HCT116 (cell line): ENCODE data around the gene HERPUD2. TPM values are rescaled to one million over a fixed set of nuclear protein-coding genes. Genes with fewer than 3 reads are reported as not detected.

Source experiments
- ATAC-seq: fragments of 200-7000 bp; cut with Tn5 transposase; 2 replicates; pipeline ENCODE4 v1.9.1; 2020; ENCODE audit warnings: mild to moderate bottlenecking, moderate library complexity
- BruUV-seq: library from RNA; stranded (reverse); fragments of 400-500 nt; replicated peaks from 2 replicates; lab custom pipeline; 2021; lab: Mats Ljungman, UMichigan
- CTCF ChIA-PET: fragments of 300-600 bp; sonication (Branson Sonifier 250); formaldehyde crosslinking; loops from one replicate; lab custom pipeline; 2021; ENCODE audit warnings: antibody characterized with exemption; lab: Charles Lee
- POLR2A ChIA-PET: fragments of 300-600, 350-600 bp; sonication (Branson Sonifier 250); formaldehyde crosslinking; loops from one replicate; lab custom pipeline; 2021; ENCODE audit warnings: antibody characterized with exemption; lab: Charles Lee
- RAD21 ChIA-PET, 2 experiments: fragments of 300-600 bp; sonication (Branson Sonifier 250); formaldehyde crosslinking; loops; one replicate each; lab custom pipeline; 2023; ENCODE audit warnings: low total read pairs in 2 of 2; ENCODE audit not compliant: uncharacterized antibody in 2 of 2, unreplicated experiment in 2 of 2, low non-redundant PET in 1 of 2; lab: Charles Lee
- DNase-seq: peaks from one replicate; pipeline ENCODE4 v3.0.0-alpha.2; 2010; ENCODE audit warnings: low read depth, low spot score
- H2AFZ ChIP-seq: fragments of 200-600 bp; shearing (Covaris generic), sonication (generic); 2 replicates; pipeline ENCODE4 v1.6.1; 2017; ENCODE audit warnings: low read depth, mixed run types, mixed read lengths, antibody characterized with exemption, low read length; ENCODE audit not compliant: poor library complexity, severe bottlenecking
- H3K27ac ChIP-seq: 2 replicates; pipeline ENCODE4 v1.5.1; 2012; ENCODE audit warnings: low read depth, low read length
- H3K27me3 ChIP-seq: fragments of 200-600 bp; sonication (generic); 2 replicates; pipeline ENCODE4 v1.6.1; 2016; ENCODE audit warnings: mixed run types, low read length, mixed read lengths; ENCODE audit not compliant: insufficient read depth
- H3K36me3 ChIP-seq, 2 experiments: fragments of 200-500 bp in 1 of 2; fragments of 200-600 bp in 1 of 2; sonication (Bioruptor generic) in 1 of 2; sonication (generic) in 1 of 2; 2 replicates each; pipeline versions ENCODE4 v1.5.1 to v1.6.1; 2014 to 2016; ENCODE audit warnings: low read length in 2 of 2, inconsistent platforms in 1 of 2, mixed read lengths in 1 of 2, mixed run types in 1 of 2; ENCODE audit not compliant: insufficient read depth in 2 of 2, control insufficient read depth in 1 of 2
- H3K4me1 ChIP-seq, 2 experiments: fragments of 200-600 bp in 1 of 2; sonication (generic) in 1 of 2; 2 replicates each; pipeline versions ENCODE4 v1.5.1 to v1.6.1; 2012 to 2017; ENCODE audit warnings: low read length in 2 of 2, inconsistent platforms in 1 of 2, mild to moderate bottlenecking in 1 of 2, mixed read lengths in 1 of 2, mixed run types in 1 of 2, moderate library complexity in 1 of 2; ENCODE audit not compliant: insufficient read depth in 2 of 2, control insufficient read depth in 1 of 2
- H3K4me2 ChIP-seq: fragments of 200-600 bp; sonication (generic); 2 replicates; pipeline ENCODE4 v1.6.1; 2017; ENCODE audit warnings: mixed run types, low read length, mixed read lengths
- H3K4me3 ChIP-seq, 2 experiments: fragments of 200-600 bp in 1 of 2; sonication (generic) in 1 of 2; replicated peaks in 1 of 2; 2 replicates each; pipeline ENCODE4 v1.5.1; 2011 to 2016; ENCODE audit warnings: low read length in 2 of 2, control low read depth in 1 of 2, low read depth in 1 of 2, mild to moderate bottlenecking in 1 of 2, mixed read lengths in 1 of 2, mixed run types in 1 of 2
- H3K79me2 ChIP-seq: fragments of 200-600 bp; sonication (generic); 2 replicates; pipeline ENCODE4 v1.6.1; 2017; ENCODE audit warnings: mild to moderate bottlenecking, mixed run types, low read length, moderate library complexity, mixed read lengths; ENCODE audit not compliant: insufficient read depth
- H3K9ac ChIP-seq: fragments of 200-600 bp; sonication (generic); 2 replicates; pipeline ENCODE4 v1.6.1; 2016; ENCODE audit warnings: low read length, mixed read lengths
- H3K9me2 ChIP-seq: fragments of 200-600 bp; sonication (generic), shearing (Covaris generic); 2 replicates; pipeline ENCODE4 v1.6.1; 2017; ENCODE audit warnings: mixed run types, mild to moderate bottlenecking, moderate library complexity; ENCODE audit not compliant: insufficient read depth
- H3K9me3 ChIP-seq, 2 experiments: fragments of 200-500 bp in 1 of 2; fragments of 200-600 bp in 1 of 2; sonication (Bioruptor generic) in 1 of 2; sonication (generic) in 1 of 2; 2 replicates each; pipeline ENCODE4 v1.6.1; 2014 to 2017; ENCODE audit warnings: low read length in 2 of 2, mixed read lengths in 2 of 2, inconsistent platforms in 1 of 2, low read depth in 1 of 2, mild to moderate bottlenecking in 1 of 2, mixed run types in 1 of 2, moderate library complexity in 1 of 2; ENCODE audit not compliant: control insufficient read depth in 1 of 2, insufficient read depth in 1 of 2
- H4K20me1 ChIP-seq: fragments of 200-600 bp; sonication (generic), shearing (Covaris generic); 2 replicates; pipeline ENCODE4 v1.6.1; 2017; ENCODE audit warnings: mixed run types, mild to moderate bottlenecking, moderate library complexity; ENCODE audit not compliant: insufficient read depth
- CBX3 ChIP-seq: IDR thresholded peaks from 2 replicates; pipeline ENCODE4 v1.6.1; 2012; ENCODE audit warnings: low read depth
- EZH2 ChIP-seq: fragments of 200-600 bp; sonication (generic); IDR thresholded peaks from 2 replicates; pipeline ENCODE4 v1.6.1; 2017; ENCODE audit warnings: antibody characterized with exemption, mixed run types
- JUND ChIP-seq: IDR thresholded peaks from 2 replicates; pipeline ENCODE4 v1.6.1; 2012
- MAX ChIP-seq: IDR thresholded peaks from 2 replicates; pipeline ENCODE4 v1.6.1; 2012
- POLR2AphosphoS5 ChIP-seq: IDR thresholded peaks from 2 replicates; pipeline ENCODE4 v1.6.1; 2011; ENCODE audit warnings: mild to moderate bottlenecking, low read depth, low read length, moderate library complexity
- RAD21 ChIP-seq: IDR thresholded peaks from 2 replicates; pipeline ENCODE4 v1.6.1; 2012; ENCODE audit warnings: low read depth, mild to moderate bottlenecking
- SIN3A ChIP-seq: IDR thresholded peaks from 2 replicates; pipeline ENCODE4 v1.6.1; 2012; ENCODE audit warnings: low read depth
- SP1 ChIP-seq: IDR thresholded peaks from 2 replicates; pipeline ENCODE4 v1.6.1; 2012; ENCODE audit warnings: low read depth
- YY1 ChIP-seq: IDR thresholded peaks from 2 replicates; pipeline ENCODE4 v1.6.1; 2011; ENCODE audit warnings: low read length, low read depth, moderate library complexity, mild to moderate bottlenecking; ENCODE audit not compliant: insufficient replicate concordance; ENCODE audit errors: extremely low read depth
- ZBTB33 ChIP-seq: IDR thresholded peaks from 2 replicates; pipeline ENCODE4 v1.6.1; 2011; ENCODE audit warnings: mild to moderate bottlenecking, low read length, moderate library complexity; ENCODE audit not compliant: insufficient replicate concordance; ENCODE audit errors: extremely low read depth
- ZFX ChIP-seq: fragments of 450-650 bp; IDR thresholded peaks from 2 replicates; pipeline ENCODE4 v1.6.1; 2017
- intact Hi-C: fragments of 100-400 bp; cut with micrococcal nuclease; formaldehyde crosslinking; loops from 2 replicates; pipeline ENCODE4 v1.10.0; 2022
- total RNA-seq: library from RNA; stranded (reverse); gene quantifications from one replicate; pipeline ENCODE4 v1.2.1, GENCODE V29; 2021; ENCODE audit not compliant: unreplicated experiment

HERPUD2 gene
- total RNA-seq, 1 experiment from 2014 or later: 20.5 TPM

GRCh38 chr7:35722054-35722849, 27.3 kb upstream of the HERPUD2 start:
- no peak overlapping the region for H3K4me3 ChIP-seq
- H3K27me3 ChIP-seq: no peaks in the 10 kb centered on the region
- no peak for DNase-seq
- no TSS peak for BruUV-seq
- no peak overlapping the region for H3K27ac ChIP-seq
- no peaks in the 10 kb centered on the region for H4K20me1 ChIP-seq
- H3K36me3 ChIP-seq: no peaks in the 10 kb centered on the region
- intact Hi-C loops: no loop called here
- H3K4me2 ChIP-seq: no peak overlapping the region
- ChIA-PET POLR2A (no interaction called here), CTCF (interaction anchor here (1.5 kb wide), 1 partner anchor 13 kb away, joined by 4 read pairs; no protein-coding TSS in a partner anchor), RAD21 (no interaction called here)
- H2AFZ ChIP-seq: no peak overlapping the region
- H3K9me2 ChIP-seq: no peaks in the 10 kb centered on the region
- no peak for ATAC-seq
- H3K9me3 ChIP-seq: no peaks in the 10 kb centered on the region
- no peaks in the 10 kb centered on the region for H3K79me2 ChIP-seq
- TF ChIP-seq SIN3A (no peak), ZFX (no peak), EZH2 (no peak), SP1 (no peak), MAX (no peak), JUND (no peak), RAD21 (no peak), YY1 (no peak), CBX3 (no peak), ZBTB33 (no peak), POLR2AphosphoS5 (no peak)
- H3K9ac ChIP-seq: no peak overlapping the region
- H3K4me1 ChIP-seq: no peaks in the 10 kb centered on the region
